ENCODE measurements around the gene MYRF. TPM values are rescaled to one million over a fixed set of nuclear protein-coding genes. Genes with fewer than 3 reads are reported as not detected.

Gene MYRF
- total and polyA plus RNA-seq, 4 donors, result 0.23 to 2.3 (median 1.0) TPM

DNA sequence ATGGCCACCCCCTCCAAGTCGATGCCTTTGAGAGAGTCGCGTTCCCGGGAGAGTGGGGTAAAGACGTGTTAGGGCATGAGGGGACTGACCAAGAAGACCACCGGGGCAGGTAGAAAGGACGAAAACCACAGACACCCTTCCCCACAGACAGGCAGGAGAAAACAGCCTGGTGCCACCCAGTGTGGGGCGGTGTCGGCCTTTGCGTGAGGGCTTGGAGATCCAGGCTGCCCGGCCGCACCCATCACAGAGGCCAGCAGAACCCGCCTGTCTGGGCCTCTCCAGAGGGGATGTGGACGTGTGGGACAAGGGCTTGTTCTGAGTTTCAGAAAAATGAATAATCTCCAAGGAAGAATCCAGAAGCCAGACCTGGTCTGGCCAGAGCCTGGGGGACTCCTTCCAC, 41.4 kb upstream of the MYRF start:
- Histone ChIP-seq H3K27me3 (ENCODE audit: control insufficient read depth in 1 of 2, insufficient read depth in 2 of 2, low read length in 1 of 2) (no peaks in the 10 kb centered on the region), H3K9me3 (ENCODE audit: control insufficient read depth, low read length) (no peaks in the 10 kb centered on the region), H3K36me3 (ENCODE audit: control insufficient read depth in 1 of 2, insufficient read depth in 2 of 2, low read length in 1 of 2) (no peaks in the 10 kb centered on the region), H3K4me1 (ENCODE audit: control insufficient read depth in 1 of 2, insufficient read depth in 2 of 2, low read length in 2 of 2) (no peaks in the 10 kb centered on the region), H3K4me3 (ENCODE audit: low read length in 2 of 2) (no peak overlapping the region), H3K27ac (ENCODE audit: low read depth in 1 of 2, low read length in 2 of 2) (no peak overlapping the region)
- ATAC-seq (ENCODE audit: low FRiP score) (no peak), DNase-seq (no peak)
- intact Hi-C loops (cut with DNase I), result no loop called here
- 87 to 94% methylated on average over 14 of the region's 14 CpGs for WGBS, 2 donors

DNA sequence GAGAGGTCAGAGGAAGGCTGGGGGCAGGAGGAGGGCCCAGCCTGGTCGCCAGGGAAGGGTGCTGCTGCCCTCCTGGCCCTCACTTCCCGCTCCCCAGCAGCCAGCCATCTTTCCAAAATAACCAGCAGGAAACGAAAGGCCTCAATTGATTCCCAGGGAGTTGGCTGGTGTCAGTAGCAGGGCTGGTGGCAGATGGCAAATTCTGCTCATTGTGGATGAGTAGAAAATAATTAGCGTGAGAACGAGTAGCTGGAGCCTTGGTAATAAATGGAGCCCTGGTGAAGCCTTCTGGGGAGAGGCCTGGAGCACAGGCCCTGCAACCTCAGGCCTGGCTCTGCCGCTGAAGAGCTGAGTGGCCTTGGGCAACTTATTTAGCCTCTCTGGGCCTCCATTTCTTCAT, 40.9 kb upstream of the MYRF start:
- H3K4me3 ChIP-seq (ENCODE audit: low read length in 2 of 2), result no peak overlapping the region
- H3K27ac ChIP-seq (ENCODE audit: low read depth in 1 of 2, low read length in 2 of 2), result no peak overlapping the region
- WGBS, 2 donors, result 90 to 92% methylated on average over 6 of the region's 6 CpGs
- no peaks in the 10 kb centered on the region for H3K27me3 ChIP-seq (ENCODE audit: control insufficient read depth in 1 of 2, insufficient read depth in 2 of 2, low read length in 1 of 2)
- no peaks in the 10 kb centered on the region for H3K36me3 ChIP-seq (ENCODE audit: control insufficient read depth in 1 of 2, insufficient read depth in 2 of 2, low read length in 1 of 2)
- intact Hi-C loops (cut with DNase I), result no loop called here
- DNase-seq (no peak), ATAC-seq (ENCODE audit: low FRiP score) (no peak)
- H3K4me1 ChIP-seq (ENCODE audit: control insufficient read depth in 1 of 2, insufficient read depth in 2 of 2, low read length in 2 of 2), result no peaks in the 10 kb centered on the region
- no peaks in the 10 kb centered on the region for H3K9me3 ChIP-seq (ENCODE audit: control insufficient read depth, low read length)

DNA sequence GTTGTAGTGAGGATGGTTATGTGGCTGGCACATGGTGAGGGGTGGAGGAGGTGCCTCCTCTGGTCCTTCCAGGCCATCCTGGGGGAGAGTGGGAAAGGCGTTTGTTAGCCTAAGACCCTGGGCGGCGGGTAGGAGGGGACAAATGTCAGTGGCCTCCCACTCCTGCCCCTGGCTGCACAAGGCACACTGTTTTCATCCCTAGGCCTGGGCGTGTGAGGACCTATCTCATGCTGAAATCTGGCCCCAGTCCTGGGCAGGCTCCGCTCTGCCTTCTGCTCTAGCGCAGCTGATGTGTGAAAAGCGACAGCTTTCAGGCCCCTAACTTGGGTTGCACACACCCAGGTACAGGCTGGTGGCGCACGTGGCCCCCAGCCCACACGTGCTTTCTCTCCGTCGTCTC, 40.1 kb upstream of the MYRF start:
- no peak for ATAC-seq (ENCODE audit: low FRiP score)
- no peak overlapping the region for H3K4me3 ChIP-seq (ENCODE audit: low read length in 2 of 2)
- no peaks in the 10 kb centered on the region for H3K4me1 ChIP-seq (ENCODE audit: control insufficient read depth in 1 of 2, insufficient read depth in 2 of 2, low read length in 2 of 2)
- 92 to 93% methylated on average over 12 of the region's 12 CpGs for WGBS, 2 donors
- no peaks in the 10 kb centered on the region for H3K27me3 ChIP-seq (ENCODE audit: control insufficient read depth in 1 of 2, insufficient read depth in 2 of 2, low read length in 1 of 2)
- no peak overlapping the region for H3K27ac ChIP-seq (ENCODE audit: low read depth in 1 of 2, low read length in 2 of 2)
- H3K9me3 ChIP-seq (ENCODE audit: control insufficient read depth, low read length), result no peaks in the 10 kb centered on the region
- intact Hi-C loops (cut with DNase I), result no loop called here
- no peaks in the 10 kb centered on the region for H3K36me3 ChIP-seq (ENCODE audit: control insufficient read depth in 1 of 2, insufficient read depth in 2 of 2, low read length in 1 of 2)
- DNase-seq, result no peak

DNA sequence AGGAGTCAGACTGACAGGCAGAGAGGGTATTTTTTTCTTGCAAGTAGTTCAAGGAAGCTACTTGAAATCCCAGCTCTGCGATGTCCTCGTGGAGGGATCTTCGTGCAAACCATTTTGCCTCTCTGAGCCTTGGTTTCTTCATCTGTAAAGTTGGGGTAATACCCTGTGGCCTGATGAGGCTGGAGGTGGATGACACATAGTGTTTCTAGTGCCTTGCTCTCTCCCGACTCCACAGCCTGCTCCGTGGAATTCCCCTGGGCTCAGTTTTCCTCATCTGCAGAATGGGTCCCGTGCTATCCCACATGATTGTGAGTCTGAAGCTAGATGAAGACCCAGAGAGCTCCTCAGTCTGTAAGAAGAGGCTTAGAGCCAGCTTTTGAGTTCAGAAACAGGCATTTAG, 39.6 kb upstream of the MYRF start:
- ATAC-seq (ENCODE audit: low FRiP score) (no peak), DNase-seq (no peak)
- WGBS, 2 donors, result 95% methylated on average over 6 of the region's 6 CpGs
- no peaks in the 10 kb centered on the region for H3K27me3 ChIP-seq (ENCODE audit: control insufficient read depth in 1 of 2, insufficient read depth in 2 of 2, low read length in 1 of 2)
- no peaks in the 10 kb centered on the region for H3K36me3 ChIP-seq (ENCODE audit: control insufficient read depth in 1 of 2, insufficient read depth in 2 of 2, low read length in 1 of 2)
- no peaks in the 10 kb centered on the region for H3K9me3 ChIP-seq (ENCODE audit: control insufficient read depth, low read length)
- H3K4me1 ChIP-seq (ENCODE audit: control insufficient read depth in 1 of 2, insufficient read depth in 2 of 2, low read length in 2 of 2), result no peaks in the 10 kb centered on the region
- intact Hi-C loops (cut with DNase I), result no loop called here
- H3K27ac ChIP-seq (ENCODE audit: low read depth in 1 of 2, low read length in 2 of 2), result no peak overlapping the region
- no peak overlapping the region for H3K4me3 ChIP-seq (ENCODE audit: low read length in 2 of 2)

DNA sequence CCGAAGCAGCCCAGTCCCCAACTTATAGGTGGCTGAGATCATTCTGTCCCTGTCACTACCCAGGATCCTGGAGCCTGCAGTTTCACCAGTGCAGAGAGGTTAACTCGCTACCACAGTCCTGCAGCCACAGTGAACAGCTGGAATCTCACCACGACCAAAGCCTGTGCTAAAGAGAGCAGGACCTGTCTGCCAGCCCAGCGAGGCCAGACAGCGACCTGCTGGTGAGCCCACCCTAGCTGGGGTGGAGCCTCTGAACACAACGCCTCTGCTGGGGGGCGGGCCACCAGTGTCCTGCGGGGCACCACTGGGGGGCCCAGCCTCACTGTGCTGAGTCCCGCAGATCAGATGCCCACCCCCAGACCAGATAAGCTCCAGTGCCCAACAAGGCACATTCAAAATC, 39.0 kb upstream of the MYRF start:
- WGBS, 2 donors, result 45 to 54% methylated on average over 9 of the region's 9 CpGs
- no peaks in the 10 kb centered on the region for H3K9me3 ChIP-seq (ENCODE audit: control insufficient read depth, low read length)
- H3K4me1 ChIP-seq (ENCODE audit: control insufficient read depth in 1 of 2, insufficient read depth in 2 of 2, low read length in 2 of 2), result no peaks in the 10 kb centered on the region
- H3K27me3 ChIP-seq (ENCODE audit: control insufficient read depth in 1 of 2, insufficient read depth in 2 of 2, low read length in 1 of 2), result no peaks in the 10 kb centered on the region
- ATAC-seq (ENCODE audit: low FRiP score) (no peak), DNase-seq (no peak)
- H3K4me3 ChIP-seq (ENCODE audit: low read length in 2 of 2), result no peak overlapping the region
- no peaks in the 10 kb centered on the region for H3K36me3 ChIP-seq (ENCODE audit: control insufficient read depth in 1 of 2, insufficient read depth in 2 of 2, low read length in 1 of 2)
- intact Hi-C loops (cut with DNase I), result no loop called here
- no peak overlapping the region for H3K27ac ChIP-seq (ENCODE audit: low read depth in 1 of 2, low read length in 2 of 2)

DNA sequence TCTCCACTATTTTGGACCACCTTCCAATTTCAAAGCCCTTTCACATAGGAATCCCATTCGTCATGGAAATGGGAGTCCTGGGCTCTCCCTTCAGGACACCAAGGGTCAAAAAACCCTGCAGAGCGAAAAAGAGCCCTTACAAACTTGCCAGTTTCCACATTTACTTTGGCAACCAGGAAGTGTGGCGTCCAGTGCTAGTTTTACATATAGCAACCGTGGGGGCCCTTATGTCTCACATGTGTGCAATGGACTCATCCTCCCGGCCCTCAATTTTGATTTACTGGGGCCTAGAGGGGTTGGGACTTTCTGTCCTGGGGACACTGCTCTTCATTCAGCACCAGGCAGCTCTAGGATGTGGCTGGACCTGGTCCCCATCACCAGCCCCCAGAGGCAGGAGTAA, 38.5 kb upstream of the MYRF start:
- Histone ChIP-seq H3K27ac (ENCODE audit: low read depth in 1 of 2, low read length in 2 of 2) (no peak overlapping the region), H3K4me1 (ENCODE audit: control insufficient read depth in 1 of 2, insufficient read depth in 2 of 2, low read length in 2 of 2) (no peaks in the 10 kb centered on the region), H3K36me3 (ENCODE audit: control insufficient read depth in 1 of 2, insufficient read depth in 2 of 2, low read length in 1 of 2) (no peaks in the 10 kb centered on the region), H3K27me3 (ENCODE audit: control insufficient read depth in 1 of 2, insufficient read depth in 2 of 2, low read length in 1 of 2) (no peaks in the 10 kb centered on the region), H3K4me3 (ENCODE audit: low read length in 2 of 2) (no peak overlapping the region), H3K9me3 (ENCODE audit: control insufficient read depth, low read length) (no peaks in the 10 kb centered on the region)
- DNase-seq (no peak), ATAC-seq (ENCODE audit: low FRiP score) (no peak)
- intact Hi-C loops (cut with DNase I), result no loop called here
- WGBS, 2 donors, result 5 to 19% methylated on average over 5 of the region's 5 CpGs

DNA sequence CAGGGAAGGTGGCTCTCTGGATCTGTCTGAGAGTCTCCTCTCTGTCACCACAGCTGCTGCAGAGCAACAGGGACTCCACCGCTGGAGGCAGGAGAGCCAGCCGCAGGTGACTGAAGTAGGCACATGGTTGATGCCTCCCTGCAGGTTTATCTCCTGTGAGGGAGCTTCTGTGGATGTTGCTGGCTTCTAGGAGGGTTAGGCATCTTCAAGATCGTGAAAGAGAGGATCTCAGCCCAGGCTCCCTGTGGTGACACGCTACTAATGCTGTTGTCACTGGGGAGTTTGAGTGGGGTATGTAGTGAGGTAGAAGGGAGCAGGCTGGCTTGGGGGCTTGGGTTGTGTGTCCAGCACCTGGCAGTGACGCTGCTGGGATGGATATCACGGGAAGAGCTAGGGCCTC, 38.1 kb upstream of the MYRF start:
- no peak for ATAC-seq (ENCODE audit: low FRiP score)
- H3K9me3 ChIP-seq (ENCODE audit: control insufficient read depth, low read length), result no peaks in the 10 kb centered on the region
- H3K27me3 ChIP-seq (ENCODE audit: control insufficient read depth in 1 of 2, insufficient read depth in 2 of 2, low read length in 1 of 2), result no peaks in the 10 kb centered on the region
- H3K4me1 ChIP-seq (ENCODE audit: control insufficient read depth in 1 of 2, insufficient read depth in 2 of 2, low read length in 2 of 2), result no peaks in the 10 kb centered on the region
- no peak for DNase-seq
- WGBS, 2 donors, result 65 to 79% methylated on average over 6 of the region's 6 CpGs
- no peak overlapping the region for H3K27ac ChIP-seq (ENCODE audit: low read depth in 1 of 2, low read length in 2 of 2)
- intact Hi-C loops (cut with DNase I), result no loop called here
- no peak overlapping the region for H3K4me3 ChIP-seq (ENCODE audit: low read length in 2 of 2)
- no peaks in the 10 kb centered on the region for H3K36me3 ChIP-seq (ENCODE audit: control insufficient read depth in 1 of 2, insufficient read depth in 2 of 2, low read length in 1 of 2)

DNA sequence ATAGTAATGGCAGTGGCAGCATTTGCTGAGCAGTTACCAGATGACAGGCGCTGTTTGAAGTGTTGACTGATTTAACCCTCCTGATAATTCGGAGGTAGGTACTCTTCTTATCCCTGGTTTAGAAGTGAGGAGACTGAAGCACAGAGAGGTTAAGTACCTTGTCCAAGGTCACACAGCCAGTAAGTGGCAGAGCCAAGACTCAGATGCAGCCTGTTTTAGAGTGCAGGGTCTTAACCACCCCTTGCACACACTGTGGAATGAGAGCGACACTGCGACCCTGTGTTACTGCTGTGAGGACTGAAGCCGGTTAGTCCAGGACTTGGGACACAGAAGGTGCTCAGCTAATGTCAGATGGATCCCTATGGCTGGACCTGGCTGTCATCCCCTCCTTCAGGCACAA, 37.5 kb upstream of the MYRF start:
- Histone ChIP-seq H3K27ac (ENCODE audit: low read depth in 1 of 2, low read length in 2 of 2) (no peak overlapping the region), H3K4me3 (ENCODE audit: low read length in 2 of 2) (no peak overlapping the region), H3K36me3 (ENCODE audit: control insufficient read depth in 1 of 2, insufficient read depth in 2 of 2, low read length in 1 of 2) (no peaks in the 10 kb centered on the region), H3K27me3 (ENCODE audit: control insufficient read depth in 1 of 2, insufficient read depth in 2 of 2, low read length in 1 of 2) (no peaks in the 10 kb centered on the region), H3K9me3 (ENCODE audit: control insufficient read depth, low read length) (no peaks in the 10 kb centered on the region), H3K4me1 (ENCODE audit: control insufficient read depth in 1 of 2, insufficient read depth in 2 of 2, low read length in 2 of 2) (no peaks in the 10 kb centered on the region)
- DNase-seq, result no peak
- 95 to 96% methylated on average over 5 of the region's 5 CpGs for WGBS, 2 donors
- ATAC-seq (ENCODE audit: low FRiP score), result no peak
- intact Hi-C loops (cut with DNase I), result no loop called here

DNA sequence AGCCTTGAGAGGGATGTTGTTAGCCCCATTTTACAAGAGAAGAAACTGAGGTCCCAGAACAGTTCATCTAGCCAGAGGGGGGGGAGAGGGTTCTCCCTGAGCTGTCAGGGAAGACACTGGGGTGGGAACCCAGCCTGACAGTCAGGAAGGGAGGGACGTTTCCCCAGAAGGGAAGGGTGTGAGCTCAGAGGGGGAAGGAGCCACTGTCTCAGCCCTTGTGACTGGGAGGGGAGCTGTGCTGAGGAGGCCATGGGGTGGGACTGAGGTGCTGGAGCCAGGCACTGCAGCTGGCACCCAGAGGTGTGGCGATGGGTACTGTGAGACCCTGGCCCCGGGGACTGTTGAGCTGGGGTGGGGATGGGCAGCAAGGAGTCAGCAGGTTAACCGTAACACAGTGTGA, 36.6 kb upstream of the MYRF start:
- H3K4me3 ChIP-seq (ENCODE audit: low read length in 2 of 2), result no peak overlapping the region
- H3K27me3 ChIP-seq (ENCODE audit: control insufficient read depth in 1 of 2, insufficient read depth in 2 of 2, low read length in 1 of 2), result no peaks in the 10 kb centered on the region
- H3K4me1 ChIP-seq (ENCODE audit: control insufficient read depth in 1 of 2, insufficient read depth in 2 of 2, low read length in 2 of 2), result no peaks in the 10 kb centered on the region
- intact Hi-C loops (cut with DNase I), result no loop called here
- DNase-seq (no peak), ATAC-seq (ENCODE audit: low FRiP score) (no peak)
- 79 to 82% methylated on average over 4 of the region's 4 CpGs for WGBS, 2 donors
- no peaks in the 10 kb centered on the region for H3K36me3 ChIP-seq (ENCODE audit: control insufficient read depth in 1 of 2, insufficient read depth in 2 of 2, low read length in 1 of 2)
- H3K27ac ChIP-seq (ENCODE audit: low read depth in 1 of 2, low read length in 2 of 2), result no peak overlapping the region
- no peaks in the 10 kb centered on the region for H3K9me3 ChIP-seq (ENCODE audit: control insufficient read depth, low read length)

Measured in aorta (tissue), 5 donors.